Activated B cell treated with CpG ODN at 0.5 μM for 24 hours (primary cell): ENCODE data around the gene SMIM14. TPM values are rescaled to one million over a fixed set of nuclear protein-coding genes. Genes with fewer than 3 reads are reported as not detected.
"Not testable (repeated sequence)": the region's sequence is repeated elsewhere in the genome, so short reads cannot be mapped to it uniquely, and the experiment has no call there.

ENCODE experiments used
- ATAC-seq: fragments of 200-7000 bp; cut with Tn5 transposase; one replicate; pipeline ENCODE4 v1.10.0; 2021; ENCODE audit warnings: low read depth, mild to moderate bottlenecking, moderate library complexity
- CTCF ChIA-PET: fragments of 350-600 bp; sonication (Branson Sonifier 250); formaldehyde crosslinking; loops from one replicate; lab custom pipeline; 2021; ENCODE audit warnings: antibody characterized with exemption; lab: Charles Lee
- POLR2A ChIA-PET: fragments of 350-600 bp; sonication (Branson Sonifier 250); formaldehyde crosslinking; loops from one replicate; lab custom pipeline; 2021; ENCODE audit warnings: antibody characterized with exemption; lab: Charles Lee
- DNase-seq: peaks from one replicate; pipeline ENCODE4 v3.0.0; 2022
- H3K27ac Mint-ChIP-seq: one replicate; pipeline ENCODE4 v1.8.0; 2020; ENCODE audit warnings: mixed read lengths
- H3K27me3 Mint-ChIP-seq: one replicate; pipeline ENCODE4 v1.8.0; 2021; ENCODE audit warnings: mixed read lengths
- H3K36me3 Mint-ChIP-seq: one replicate; pipeline ENCODE4 v1.8.0; 2021; ENCODE audit warnings: low read depth, mixed read lengths
- H3K4me1 Mint-ChIP-seq: one replicate; pipeline ENCODE4 v1.8.0; 2021; ENCODE audit warnings: mixed read lengths
- H3K4me3 Mint-ChIP-seq: one replicate; pipeline ENCODE4 v1.8.0; 2020; ENCODE audit warnings: mild to moderate bottlenecking, mixed read lengths
- H3K9me3 Mint-ChIP-seq: one replicate; pipeline ENCODE4 v1.8.0; 2020; ENCODE audit warnings: mixed read lengths
- intact Hi-C: fragments of 100-400 bp; cut with micrococcal nuclease; formaldehyde crosslinking; loops from one replicate; pipeline ENCODE4 v1.15.1; 2024
- total RNA-seq: library from RNA; stranded (reverse); gene quantifications from 2 replicates; pipeline ENCODE4 v1.2.3, GENCODE V29; 2022
- TF ChIP-seq, protein P1 (sequence below): fragments of 200-600 bp; IDR thresholded peaks from one replicate; pipeline ENCODE4 v1.8.0; 2022; ENCODE audit warnings: antibody characterized with exemption, mild to moderate bottlenecking

Gene SMIM14
- total RNA-seq, 1 donor from 2014 or later, result 83.1 TPM

DNA sequence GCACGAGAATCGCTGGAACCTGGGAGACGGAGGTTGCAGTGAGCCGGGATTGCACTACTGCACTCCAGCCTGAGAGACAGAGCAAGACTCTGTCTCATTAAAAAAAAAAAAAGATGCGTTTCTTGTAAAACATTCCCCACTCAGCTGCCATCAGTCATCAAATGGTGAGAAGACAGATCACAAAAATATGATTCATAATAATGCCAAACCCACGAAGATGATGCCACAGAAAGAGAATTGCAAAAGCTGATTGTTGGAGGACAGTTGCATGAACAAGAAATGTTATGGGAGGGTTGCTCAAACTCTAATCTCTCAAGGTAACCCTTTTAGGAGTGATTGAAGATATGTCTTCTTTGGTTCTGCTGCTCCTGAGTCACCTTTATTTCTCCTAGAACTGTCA, 21.4 kb upstream of the SMIM14 start:
- Mint-ChIP-seq H3K4me3 (no peak overlapping the region), H3K4me1 (peaks cover 27% of the 10 kb centered on the region), H3K27me3 (no peaks in the 10 kb centered on the region), H3K9me3 (no peaks in the 10 kb centered on the region), H3K36me3 (no peaks in the 10 kb centered on the region), H3K27ac (no peak overlapping the region)
- DNase-seq, result no peak
- POLR2A ChIA-PET, result interaction anchor here (0.7 kb wide), 1 partner anchor 369 kb away, joined by 4 read pairs; no protein-coding TSS in a partner anchor
- ATAC-seq, result no peak
- CTCF ChIA-PET, result interaction anchor here (1.0 kb wide), 1 partner anchor 22 kb away, joined by 3 read pairs; the partner anchor contains the start of gene SMIM14
- intact Hi-C loops, result no loop called here
- TF ChIP-seq, protein P1, sequence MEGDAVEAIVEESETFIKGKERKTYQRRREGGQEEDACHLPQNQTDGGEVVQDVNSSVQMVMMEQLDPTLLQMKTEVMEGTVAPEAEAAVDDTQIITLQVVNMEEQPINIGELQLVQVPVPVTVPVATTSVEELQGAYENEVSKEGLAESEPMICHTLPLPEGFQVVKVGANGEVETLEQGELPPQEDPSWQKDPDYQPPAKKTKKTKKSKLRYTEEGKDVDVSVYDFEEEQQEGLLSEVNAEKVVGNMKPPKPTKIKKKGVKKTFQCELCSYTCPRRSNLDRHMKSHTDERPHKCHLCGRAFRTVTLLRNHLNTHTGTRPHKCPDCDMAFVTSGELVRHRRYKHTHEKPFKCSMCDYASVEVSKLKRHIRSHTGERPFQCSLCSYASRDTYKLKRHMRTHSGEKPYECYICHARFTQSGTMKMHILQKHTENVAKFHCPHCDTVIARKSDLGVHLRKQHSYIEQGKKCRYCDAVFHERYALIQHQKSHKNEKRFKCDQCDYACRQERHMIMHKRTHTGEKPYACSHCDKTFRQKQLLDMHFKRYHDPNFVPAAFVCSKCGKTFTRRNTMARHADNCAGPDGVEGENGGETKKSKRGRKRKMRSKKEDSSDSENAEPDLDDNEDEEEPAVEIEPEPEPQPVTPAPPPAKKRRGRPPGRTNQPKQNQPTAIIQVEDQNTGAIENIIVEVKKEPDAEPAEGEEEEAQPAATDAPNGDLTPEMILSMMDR, result no peak

DNA sequence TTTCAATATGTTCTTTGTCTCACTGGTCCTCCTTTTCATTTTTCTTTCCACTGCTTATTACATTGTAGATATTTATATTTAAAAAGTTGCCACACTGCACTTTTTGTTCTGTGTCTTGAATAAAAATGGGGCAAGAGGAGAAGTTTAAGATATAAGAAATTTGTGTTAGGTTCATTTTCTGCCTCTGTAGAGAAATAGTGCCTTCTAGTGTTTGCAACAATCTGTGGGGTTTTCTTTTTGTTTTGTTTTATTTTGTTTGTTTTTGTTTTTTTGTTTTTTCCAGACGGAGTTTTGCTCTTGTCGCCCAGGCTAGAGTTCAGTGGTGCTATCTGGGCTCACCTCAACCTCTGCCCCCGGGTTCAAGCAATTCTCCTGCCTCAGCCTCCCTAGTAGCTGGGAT, 20.1 kb upstream of the SMIM14 start:
- H3K36me3 Mint-ChIP-seq, result no peaks in the 10 kb centered on the region
- peaks cover 33% of the 10 kb centered on the region for H3K4me1 Mint-ChIP-seq
- ATAC-seq (no peak), DNase-seq (no peak)
- POLR2A ChIA-PET, result interaction anchor here (1.1 to 3.4 kb wide), 3 partner anchors 20 to 189 kb away, joined by 4 to 56 read pairs (median 12); partner anchors contain the start of genes SMIM14 and UGDH
- CTCF ChIA-PET, result interaction anchor here (3.7 kb wide), 1 partner anchor 189 kb away, joined by 20 read pairs; no protein-coding TSS in a partner anchor
- H3K9me3 Mint-ChIP-seq, result no peaks in the 10 kb centered on the region
- H3K4me3 Mint-ChIP-seq, result no peak overlapping the region
- TF ChIP-seq, protein P1, result no peak
- H3K27me3 Mint-ChIP-seq, result no peaks in the 10 kb centered on the region
- no peak overlapping the region for H3K27ac Mint-ChIP-seq
- intact Hi-C loops, result loop anchor here (1.0 kb wide), 1 partner anchor 189 kb away; no protein-coding TSS in a partner anchor

DNA sequence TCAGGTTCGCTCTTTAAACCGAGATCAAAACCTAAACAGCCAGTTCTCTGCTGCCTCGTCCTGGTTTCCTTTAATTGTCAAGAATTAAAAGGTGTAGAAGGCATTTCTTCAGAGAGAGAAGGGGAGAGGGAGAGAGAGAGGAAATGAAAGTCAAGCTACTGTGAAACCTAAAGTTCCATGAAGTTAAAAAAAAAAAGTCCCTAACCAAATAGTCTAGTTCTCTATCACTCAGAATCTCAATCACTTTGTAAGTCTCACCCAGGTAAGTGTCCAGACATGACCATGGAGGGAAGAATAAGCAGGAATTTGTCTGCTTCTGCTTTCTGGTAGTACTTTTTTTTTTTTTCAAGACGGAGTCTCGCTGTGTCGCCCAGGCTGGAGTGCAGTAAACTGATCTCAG, 18.8 kb upstream of the SMIM14 start:
- peak overlapping the region; percentile 81 for H3K27ac Mint-ChIP-seq
- H3K4me1 Mint-ChIP-seq, result peaks cover 35% of the 10 kb centered on the region
- H3K4me3 Mint-ChIP-seq, result peak overlapping the region; percentile 71
- ChIA-PET CTCF (interaction anchor here (3.7 kb wide), 1 partner anchor 188 kb away, joined by 20 read pairs; no protein-coding TSS in a partner anchor), POLR2A (interaction anchor here (0.7 to 3.4 kb wide), 7 partner anchors 18 to 534 kb away, joined by 3 to 56 read pairs (median 10); partner anchors contain the start of genes SMIM14 and UGDH)
- DNase-seq (no peak), ATAC-seq (peak; percentile 91)
- no peaks in the 10 kb centered on the region for H3K36me3 Mint-ChIP-seq
- no peaks in the 10 kb centered on the region for H3K27me3 Mint-ChIP-seq
- TF ChIP-seq, protein P1, result no peak
- intact Hi-C loops, result loop anchor here (1.0 kb wide), 4 partner anchors 18 to 130 kb away; partner anchors contain the start of gene UGDH
- no peaks in the 10 kb centered on the region for H3K9me3 Mint-ChIP-seq

DNA sequence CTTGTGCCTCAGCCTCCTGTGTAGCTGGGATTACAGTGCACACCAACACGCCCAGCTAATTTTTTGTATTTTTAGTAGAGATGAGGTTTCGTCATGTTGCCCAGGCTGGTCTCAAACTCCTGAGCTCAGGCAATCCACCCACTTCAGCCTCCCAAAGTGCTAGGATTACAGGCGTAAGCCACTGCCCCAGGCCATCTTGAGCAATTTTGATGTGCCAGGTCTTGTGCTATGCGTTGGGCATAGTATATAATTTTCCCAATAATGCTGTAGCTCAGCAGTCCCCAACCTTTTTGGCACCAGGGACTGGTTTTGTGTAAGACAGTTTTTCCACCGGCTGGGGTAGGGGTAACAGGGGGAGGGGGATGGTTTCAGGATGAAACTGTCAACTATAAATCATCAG, 18.0 kb upstream of the SMIM14 start:
- intact Hi-C loops, result loop anchor here (1.0 kb wide), 4 partner anchors 17 to 129 kb away; partner anchors contain the start of gene UGDH
- Mint-ChIP-seq H3K4me1 (peaks cover 40% of the 10 kb centered on the region), H3K27ac (peak overlapping the region; percentile 81)
- ChIA-PET POLR2A (interaction anchor here (0.7 to 3.4 kb wide), 5 partner anchors 18 to 417 kb away, joined by 3 to 56 read pairs (median 10); partner anchors contain the start of gene SMIM14), CTCF (interaction anchor here (3.7 kb wide), 1 partner anchor 187 kb away, joined by 20 read pairs; no protein-coding TSS in a partner anchor)
- H3K9me3 Mint-ChIP-seq, DNase-seq, ATAC-seq, H3K27me3 Mint-ChIP-seq, H3K4me3 Mint-ChIP-seq, H3K36me3 Mint-ChIP-seq: not testable (repeated sequence)

DNA sequence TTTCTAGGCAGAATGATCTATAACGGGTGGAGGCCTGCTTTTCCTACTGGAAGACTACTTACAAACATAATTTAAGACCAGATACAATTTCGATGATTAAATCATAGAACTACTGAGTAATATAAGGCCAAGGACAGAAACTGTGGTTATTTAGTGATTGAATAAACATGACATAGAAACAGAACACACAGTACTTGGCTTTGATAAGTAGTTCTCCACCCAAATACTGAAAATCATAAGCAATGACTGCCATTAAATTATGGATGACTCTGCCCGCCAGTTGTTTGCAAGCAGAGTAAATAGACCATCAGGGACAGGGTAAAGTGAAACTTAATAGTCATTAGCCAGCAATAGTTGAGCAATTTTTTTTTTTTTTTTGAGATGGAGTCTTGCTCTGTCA, 17.2 kb upstream of the SMIM14 start:
- intact Hi-C loops, result no loop called here
- Mint-ChIP-seq H3K4me1 (peaks cover 47% of the 10 kb centered on the region), H3K27me3 (no peaks in the 10 kb centered on the region), H3K36me3 (no peaks in the 10 kb centered on the region), H3K9me3 (no peaks in the 10 kb centered on the region), H3K27ac (no peak overlapping the region), H3K4me3 (no peak overlapping the region)
- ChIA-PET POLR2A (interaction anchor here (2.0 to 3.4 kb wide), 3 partner anchors 17 to 30 kb away, joined by 10 to 56 read pairs (median 14); partner anchors contain the start of gene SMIM14), CTCF (interaction anchor here (3.7 kb wide), 1 partner anchor 187 kb away, joined by 20 read pairs; no protein-coding TSS in a partner anchor)
- DNase-seq, result no peak
- no peak for ATAC-seq
- TF ChIP-seq, protein P1, result no peak
